NCI-H2081 (cell line): ENCODE measurements around the gene MSI1.

ENCODE experiments used
- DNase-seq, 2 experiments: peaks; one replicate each; lab custom pipeline; 2025; lab: John Stamatoyannopoulos, UW

Gene MSI1

DNA sequence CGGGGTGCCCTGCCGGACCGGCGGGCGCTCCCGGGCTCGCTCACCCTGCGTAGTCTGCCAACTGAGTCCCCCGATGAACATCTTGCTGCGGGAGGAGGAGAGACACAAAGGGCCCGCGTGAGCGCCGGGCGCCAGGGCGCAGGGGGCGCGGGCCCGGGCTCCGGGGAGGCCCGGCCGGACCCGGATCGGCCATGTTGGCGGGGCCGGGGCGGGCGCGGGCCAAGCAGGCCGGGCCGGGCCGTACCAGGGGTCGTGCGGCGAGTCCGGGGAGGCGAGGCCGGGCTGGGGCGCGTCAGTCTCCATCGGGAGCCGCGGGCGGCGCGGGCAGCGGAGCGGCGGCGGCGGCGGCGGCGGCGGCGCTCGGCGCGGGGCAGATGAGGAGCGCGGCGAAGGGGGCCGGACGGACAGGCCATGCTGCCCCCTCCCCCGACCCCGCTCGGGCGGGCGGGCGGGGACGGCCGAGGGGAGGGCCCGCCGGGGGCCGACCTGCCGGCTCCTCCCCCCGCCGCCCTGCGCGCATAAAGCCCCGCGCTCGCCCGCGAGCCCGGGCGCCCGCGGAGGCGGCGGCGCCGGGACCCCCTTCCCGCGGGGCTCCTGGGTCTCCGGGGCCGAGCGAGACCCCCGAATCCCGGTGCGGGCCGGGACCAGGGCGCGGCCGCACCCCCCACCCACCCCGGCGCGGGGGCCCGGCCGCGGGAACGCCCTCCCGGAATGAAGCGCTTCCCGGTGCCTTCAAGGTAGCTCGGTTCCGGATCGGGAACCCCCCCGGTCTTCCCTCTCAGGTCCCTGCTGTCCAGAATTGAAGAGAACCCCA lies at the start of gene MSI1:
Gene MSI1, minus strand, starts transcription at position 376 of the 814 bp plus-strand sequence. Its CDS starts 73 bp downstream, at position 303.
- DNase-seq = peak; percentile 4 to 19

DNA sequence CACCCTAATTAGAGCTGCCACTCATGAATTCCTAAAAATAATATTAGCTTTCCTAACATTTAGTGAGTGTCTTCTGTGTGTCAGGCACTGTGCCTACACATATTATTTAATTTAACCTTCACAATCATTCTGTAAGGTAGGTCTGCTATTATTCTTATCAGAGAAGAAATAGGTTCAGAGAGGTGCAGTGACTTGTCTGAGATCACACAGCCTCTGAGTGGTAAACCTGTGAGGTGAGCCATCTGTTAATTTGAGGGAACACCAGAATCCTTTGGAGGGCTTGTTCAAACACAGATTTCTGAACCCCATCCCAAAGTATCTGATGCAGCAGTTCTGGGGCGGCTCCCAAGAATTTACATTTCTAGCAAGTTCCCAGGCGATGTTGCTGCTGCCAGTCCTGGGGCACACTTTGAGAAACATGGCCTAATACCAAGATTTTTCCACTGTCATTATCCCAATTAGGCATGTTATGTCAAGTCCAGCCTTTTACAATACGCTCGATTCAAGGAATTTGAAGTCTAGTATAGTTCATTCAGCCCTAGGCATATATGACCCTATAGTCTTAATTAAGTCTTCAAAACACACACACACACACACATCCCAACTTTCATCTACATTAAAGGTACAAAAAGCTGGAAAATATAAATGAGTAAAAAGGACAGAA lies 49.1 kb upstream of the MSI1 start:
- no peak for DNase-seq

- DNase-seq = no peak
These were observed 47.7 kb upstream of the MSI1 start for GRCh38 chr12:120416490-120417216.

DNA sequence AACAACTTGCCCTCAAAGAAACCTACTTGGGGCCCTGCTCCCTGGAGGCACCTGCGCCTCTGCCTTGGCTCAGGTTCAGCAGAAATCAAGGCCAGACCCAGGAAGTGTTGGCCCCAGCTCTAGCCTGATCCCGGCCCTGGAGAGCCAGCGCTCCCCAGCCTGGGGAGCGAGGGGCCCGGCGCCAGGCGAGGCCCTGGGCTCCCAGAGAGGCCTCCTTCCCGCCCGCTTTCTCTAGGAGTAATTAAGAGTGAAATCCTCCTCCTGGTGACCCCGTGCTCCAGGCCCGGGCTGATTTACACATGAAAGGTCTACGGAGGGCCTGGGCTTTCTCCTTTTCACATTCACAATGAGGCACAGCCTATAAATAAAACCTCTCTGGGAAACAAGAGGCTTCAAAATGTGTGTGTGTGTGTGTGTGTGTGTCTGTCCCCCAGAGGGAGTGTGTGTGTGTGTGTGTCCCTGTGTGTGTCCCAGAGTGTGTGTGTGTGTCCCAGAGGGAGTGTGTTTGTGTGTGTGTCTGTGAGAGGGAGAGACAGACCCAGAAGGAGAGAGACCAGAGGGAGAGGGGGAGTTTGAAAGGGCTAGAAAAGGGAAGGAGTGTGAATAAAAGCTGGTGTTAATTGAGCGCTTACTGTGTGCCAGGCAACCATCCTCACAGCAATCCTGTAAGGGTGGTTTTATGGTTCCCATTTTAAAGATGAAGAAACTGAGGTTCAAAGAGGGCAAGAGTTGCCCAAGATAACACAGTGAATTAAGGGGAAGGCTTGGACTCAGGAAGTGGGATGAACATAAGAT lies 45.1 kb upstream of the MSI1 start:
- DNase-seq = no peak

- DNase-seq = no peak
These were observed 43.5 kb upstream of the MSI1 start for GRCh38 chr12:120412421-120412820.

GRCh38 chr12:120408771-120409170 lies 39.8 kb upstream of the MSI1 start:
- no peak for DNase-seq

GRCh38 chr12:120406553-120406952 lies 37.6 kb upstream of the MSI1 start:
- no peak for DNase-seq

- no peak for DNase-seq
These were observed 37.1 kb upstream of the MSI1 start for GRCh38 chr12:120406069-120406468.

- DNase-seq = no peak
These were observed 35.3 kb upstream of the MSI1 start for GRCh38 chr12:120404271-120404670.

GRCh38 chr12:120403869-120404268 lies 34.9 kb upstream of the MSI1 start:
- no peak for DNase-seq

GRCh38 chr12:120402217-120402616 lies 33.3 kb upstream of the MSI1 start:
- no peak for DNase-seq

- no peak for DNase-seq
These were observed 30.6 kb upstream of the MSI1 start for GRCh38 chr12:120399531-120399930.

GRCh38 chr12:120397824-120398540 lies 29.0 kb upstream of the MSI1 start:
- no peak for DNase-seq

DNA sequence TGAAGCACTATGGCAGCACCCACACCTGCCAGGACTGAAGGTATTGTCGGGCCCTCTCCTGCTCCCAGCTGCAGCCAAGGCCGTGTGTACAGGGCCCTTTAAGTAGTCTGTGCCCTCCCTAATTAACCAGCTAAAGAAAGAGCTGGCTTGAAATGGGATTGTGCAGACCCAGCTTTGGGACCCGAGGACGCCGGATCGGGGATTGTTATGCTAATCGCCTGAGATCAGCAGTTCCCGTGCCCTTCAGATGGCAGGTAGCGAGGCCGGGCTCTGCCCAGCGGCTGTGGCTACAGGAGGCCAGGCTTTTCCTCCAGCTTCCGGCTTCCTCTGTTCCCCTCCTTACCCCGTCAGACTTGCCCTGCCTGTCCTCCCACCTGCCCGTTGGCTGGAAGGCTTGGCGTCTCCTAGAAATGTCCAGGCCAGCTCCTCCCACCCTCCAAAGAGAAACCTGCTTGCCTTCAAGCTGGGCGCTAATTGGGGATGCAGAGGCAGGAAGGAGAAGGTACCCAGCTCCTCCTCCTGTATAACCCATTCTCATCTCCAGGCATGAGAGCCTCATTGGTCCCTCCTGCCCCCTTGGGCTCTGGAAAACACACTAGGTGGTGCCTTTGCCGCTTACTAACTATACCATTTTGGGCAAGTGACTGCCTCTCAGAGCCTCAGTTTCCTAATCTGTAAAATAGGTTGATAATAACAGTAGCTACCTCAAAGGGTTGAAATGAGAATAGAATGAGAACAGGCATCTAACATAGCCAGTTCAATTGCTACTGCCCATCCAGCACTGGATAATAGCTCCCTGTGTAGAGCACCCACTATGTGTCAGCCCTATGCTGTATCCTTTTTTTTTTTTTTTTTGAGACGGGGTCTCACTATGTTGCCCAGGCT lies 25.8 kb upstream of the MSI1 start:
- peak; percentile 9 to 29 for DNase-seq

GRCh38 chr12:120390540-120391120 lies 21.7 kb upstream of the MSI1 start:
- DNase-seq = no peak

GRCh38 chr12:120388691-120389481 lies 19.9 kb upstream of the MSI1 start:
- peak in 1 of 2 experiments; percentile 25 for DNase-seq

GRCh38 chr12:120381752-120382419 lies 12.9 kb upstream of the MSI1 start:
- DNase-seq = no peak

- DNase-seq = no peak
These were observed 9.1 kb upstream of the MSI1 start for GRCh38 chr12:120378036-120378435.
